Calu3 (cell line): ENCODE results near the gene COIL. TPM values are rescaled to one million over a fixed set of nuclear protein-coding genes. Genes with fewer than 3 reads are reported as not detected.

Source experiments
- BruUV-seq: library from RNA; stranded (reverse); fragments of 400-500 nt; replicated peaks from 2 replicates; lab custom pipeline; 2021; lab: Mats Ljungman, UMichigan
- CTCF ChIA-PET: fragments of 300-600 bp; sonication (Branson Sonifier 250); formaldehyde crosslinking; loops from one replicate; lab custom pipeline; 2022; ENCODE audit warnings: antibody characterized with exemption; lab: Charles Lee
- DNase-seq: peaks from one replicate; pipeline ENCODE4 v3.0.0; 2022
- H3K27ac Mint-ChIP-seq: one replicate; pipeline ENCODE4 v1.8.0; 2022; ENCODE audit warnings: mixed read lengths; ENCODE audit not compliant: unreplicated experiment
- H3K27me3 Mint-ChIP-seq: one replicate; pipeline ENCODE4 v1.8.0; 2022; ENCODE audit warnings: mixed read lengths; ENCODE audit not compliant: unreplicated experiment
- H3K36me3 Mint-ChIP-seq: one replicate; pipeline ENCODE4 v1.8.0; 2022; ENCODE audit warnings: mild to moderate bottlenecking, moderate library complexity, mixed read lengths; ENCODE audit not compliant: insufficient read depth, unreplicated experiment
- H3K4me1 Mint-ChIP-seq: one replicate; pipeline ENCODE4 v1.8.0; 2022; ENCODE audit warnings: mild to moderate bottlenecking, low read depth, mixed read lengths; ENCODE audit not compliant: unreplicated experiment
- H3K4me3 Mint-ChIP-seq: one replicate; pipeline ENCODE4 v1.8.0; 2022; ENCODE audit warnings: mild to moderate bottlenecking, low read depth, moderate library complexity, mixed read lengths; ENCODE audit not compliant: unreplicated experiment
- H3K9me3 Mint-ChIP-seq: one replicate; pipeline ENCODE4 v1.8.0; 2022; ENCODE audit warnings: low read depth, mixed read lengths; ENCODE audit not compliant: unreplicated experiment
- intact Hi-C: fragments of 100-400 bp; cut with micrococcal nuclease; formaldehyde crosslinking; loops from one replicate; pipeline ENCODE4 v1.10.0; 2022; ENCODE audit not compliant: unreplicated experiment
- total RNA-seq: library from RNA; stranded (reverse); gene quantifications from 2 replicates; pipeline ENCODE4 v1.2.3, GENCODE V29; 2022
- TF ChIP-seq, protein P1 (sequence below): fragments of 200-600 bp; IDR thresholded peaks from one replicate; pipeline ENCODE4 v1.8.0; 2022; ENCODE audit warnings: antibody characterized with exemption; ENCODE audit not compliant: unreplicated experiment

Gene COIL
- total RNA-seq, 1 experiment from 2014 or later: 13.5 TPM

DNA sequence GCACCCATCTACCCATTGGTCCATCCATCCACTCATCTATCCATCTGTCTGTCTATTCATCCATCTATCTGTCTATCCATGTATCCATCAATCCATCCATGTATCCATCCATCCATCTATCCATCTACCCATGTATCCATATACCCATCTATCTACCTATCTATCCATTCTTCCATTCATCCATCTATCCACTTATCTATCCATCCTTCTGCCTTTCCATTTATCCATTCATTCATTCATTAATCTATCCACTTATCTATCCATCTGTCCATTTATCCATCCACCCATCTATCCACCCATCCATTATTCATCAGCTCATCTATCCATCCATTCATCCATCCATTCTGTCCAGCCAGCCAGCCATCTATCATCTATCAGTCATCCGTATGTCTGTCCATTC, 68.5 kb downstream of the COIL start:
- BruUV-seq: no TSS peak
- Mint-ChIP-seq H3K9me3 (peaks cover 9% of the 10 kb centered on the region), H3K36me3 (peaks cover 71% of the 10 kb centered on the region), H3K27ac (peak overlapping the region; percentile 10), H3K4me1 (peaks cover 10% of the 10 kb centered on the region), H3K4me3 (no peak overlapping the region), H3K27me3 (no peaks in the 10 kb centered on the region)
- TF ChIP-seq, protein P1, sequence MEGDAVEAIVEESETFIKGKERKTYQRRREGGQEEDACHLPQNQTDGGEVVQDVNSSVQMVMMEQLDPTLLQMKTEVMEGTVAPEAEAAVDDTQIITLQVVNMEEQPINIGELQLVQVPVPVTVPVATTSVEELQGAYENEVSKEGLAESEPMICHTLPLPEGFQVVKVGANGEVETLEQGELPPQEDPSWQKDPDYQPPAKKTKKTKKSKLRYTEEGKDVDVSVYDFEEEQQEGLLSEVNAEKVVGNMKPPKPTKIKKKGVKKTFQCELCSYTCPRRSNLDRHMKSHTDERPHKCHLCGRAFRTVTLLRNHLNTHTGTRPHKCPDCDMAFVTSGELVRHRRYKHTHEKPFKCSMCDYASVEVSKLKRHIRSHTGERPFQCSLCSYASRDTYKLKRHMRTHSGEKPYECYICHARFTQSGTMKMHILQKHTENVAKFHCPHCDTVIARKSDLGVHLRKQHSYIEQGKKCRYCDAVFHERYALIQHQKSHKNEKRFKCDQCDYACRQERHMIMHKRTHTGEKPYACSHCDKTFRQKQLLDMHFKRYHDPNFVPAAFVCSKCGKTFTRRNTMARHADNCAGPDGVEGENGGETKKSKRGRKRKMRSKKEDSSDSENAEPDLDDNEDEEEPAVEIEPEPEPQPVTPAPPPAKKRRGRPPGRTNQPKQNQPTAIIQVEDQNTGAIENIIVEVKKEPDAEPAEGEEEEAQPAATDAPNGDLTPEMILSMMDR: no peak
- no peak for DNase-seq
- CTCF ChIA-PET: no interaction called here
- intact Hi-C loops: no loop called here

GRCh38 chr17:56891751-56892150, 69.1 kb downstream of the COIL start:
- DNase-seq: no peak
- BruUV-seq: no TSS peak
- no peak overlapping the region for H3K27ac Mint-ChIP-seq
- intact Hi-C loops: no loop called here
- H3K36me3 Mint-ChIP-seq: peaks cover 70% of the 10 kb centered on the region
- CTCF ChIA-PET: interaction anchor here (0.6 kb wide), 1 partner anchor 28 kb away, joined by 3 read pairs; no protein-coding TSS in a partner anchor
- H3K4me1 Mint-ChIP-seq: peaks cover 9% of the 10 kb centered on the region
- H3K9me3 Mint-ChIP-seq: peaks cover 11% of the 10 kb centered on the region
- no peaks in the 10 kb centered on the region for H3K27me3 Mint-ChIP-seq
- H3K4me3 Mint-ChIP-seq: no peak overlapping the region
- TF ChIP-seq, protein P1: no peak

DNA sequence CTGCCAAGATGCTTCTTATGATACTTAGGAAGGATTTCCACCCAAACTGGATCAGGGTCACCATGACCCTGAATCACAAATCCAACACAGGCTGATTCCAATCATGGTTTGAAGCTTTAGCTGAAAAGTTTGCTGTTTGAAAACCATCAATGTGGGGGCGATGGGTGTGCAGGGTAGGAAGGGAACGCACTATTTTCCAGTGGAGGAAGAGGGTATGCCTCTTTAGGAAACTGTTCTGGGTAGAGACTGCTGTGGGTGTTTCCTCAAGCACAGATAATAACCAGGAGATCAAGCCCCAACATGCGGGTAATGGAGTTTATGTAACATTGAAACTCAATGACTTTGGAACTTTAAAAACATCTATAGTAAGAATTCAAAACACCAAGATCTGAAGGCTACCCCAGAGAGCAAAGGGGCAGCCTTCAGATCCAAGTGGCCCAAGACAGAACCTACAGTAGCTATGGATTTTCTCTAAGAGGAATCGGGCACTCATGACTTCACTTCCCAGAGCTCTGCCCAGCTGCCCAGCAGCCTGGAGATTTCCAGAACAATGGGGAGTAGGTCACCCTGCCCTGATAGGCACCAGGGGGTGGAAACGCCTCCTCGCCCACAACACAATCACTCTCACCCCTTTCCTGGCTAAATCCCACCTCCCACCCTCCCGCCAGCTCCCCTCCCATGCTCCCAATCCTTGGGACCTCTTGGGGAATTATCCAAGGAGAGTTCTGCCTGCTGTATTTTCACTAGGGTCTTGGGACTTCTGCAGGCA, 69.8 kb downstream of the COIL start:
- H3K27ac Mint-ChIP-seq: no peak overlapping the region
- H3K4me3 Mint-ChIP-seq: no peak overlapping the region
- CTCF ChIA-PET: interaction anchor here (0.6 kb wide), 1 partner anchor 28 kb away, joined by 3 read pairs; no protein-coding TSS in a partner anchor
- no peak for DNase-seq
- TF ChIP-seq, protein P1: no peak
- peaks cover 11% of the 10 kb centered on the region for H3K9me3 Mint-ChIP-seq
- peaks cover 15% of the 10 kb centered on the region for H3K4me1 Mint-ChIP-seq
- intact Hi-C loops: no loop called here
- BruUV-seq: no TSS peak
- H3K36me3 Mint-ChIP-seq: peaks cover 69% of the 10 kb centered on the region
- no peaks in the 10 kb centered on the region for H3K27me3 Mint-ChIP-seq

DNA sequence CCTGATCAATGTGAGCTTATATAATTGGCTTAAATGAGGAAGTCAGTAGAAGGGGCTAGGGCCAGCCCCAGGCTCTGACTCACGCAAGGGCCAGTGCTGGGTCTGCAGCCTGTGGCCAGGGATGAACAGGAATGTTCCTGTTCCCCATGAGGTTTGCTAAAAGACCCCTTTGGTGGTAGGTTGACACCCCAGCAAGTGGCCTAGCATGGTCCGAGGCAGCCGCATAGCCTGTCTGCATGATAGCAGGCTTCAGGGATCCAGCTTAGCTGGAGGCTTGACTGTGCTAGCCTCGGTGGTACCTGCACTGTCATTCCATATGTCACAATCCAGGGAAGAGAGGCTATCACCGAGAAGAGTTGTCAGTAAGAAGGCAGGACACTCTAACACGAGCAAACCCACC, 70.5 kb downstream of the COIL start:
- DNase-seq: no peak
- no peak overlapping the region for H3K4me3 Mint-ChIP-seq
- H3K4me1 Mint-ChIP-seq: peaks cover 17% of the 10 kb centered on the region
- H3K36me3 Mint-ChIP-seq: peaks cover 69% of the 10 kb centered on the region
- TF ChIP-seq, protein P1: no peak
- H3K27me3 Mint-ChIP-seq: no peaks in the 10 kb centered on the region
- intact Hi-C loops: no loop called here
- peaks cover 11% of the 10 kb centered on the region for H3K9me3 Mint-ChIP-seq
- BruUV-seq: no TSS peak
- CTCF ChIA-PET: no interaction called here
- no peak overlapping the region for H3K27ac Mint-ChIP-seq

Other genes starting within 250 kb of the COIL start
- 4.6 and 5.9 TPM in 2 replicates for gene C17orf67, start 127.1 kb downstream of the COIL start, total RNA-seq
- gene DGKE, start 126.9 kb downstream of the COIL start, total RNA-seq: 10.0 and 12.5 TPM in 2 replicates
- gene TRIM25, start 47.0 kb downstream of the COIL start, total RNA-seq: 107 and 144 TPM in 2 replicates
- 17.6 and 20.2 TPM in 2 replicates for gene SCPEP1, start 17.1 kb upstream of the COIL start, total RNA-seq
- 41.4 and 48.4 TPM in 2 replicates for gene AKAP1, start 124.2 kb upstream of the COIL start, total RNA-seq